GM12864 (cell line): Measurements from ENCODE around the gene DZIP1.

ENCODE experiments used
- DNase-seq: peaks from one replicate; pipeline ENCODE4 v3.0.0-alpha.2; 2011; ENCODE audit warnings: low read depth
- H3K4me3 ChIP-seq: 2 replicates; pipeline ENCODE4 v1.5.1; 2011; ENCODE audit warnings: mild to moderate bottlenecking, low read depth, low read length, control low read depth
- CTCF ChIP-seq: IDR thresholded peaks from 2 replicates; pipeline ENCODE4 v1.5.1; 2011; ENCODE audit warnings: low read depth, mild to moderate bottlenecking, moderate library complexity, low read length, control low read depth, inconsistent platforms; ENCODE audit errors: missing control alignments

DZIP1 gene

DNA sequence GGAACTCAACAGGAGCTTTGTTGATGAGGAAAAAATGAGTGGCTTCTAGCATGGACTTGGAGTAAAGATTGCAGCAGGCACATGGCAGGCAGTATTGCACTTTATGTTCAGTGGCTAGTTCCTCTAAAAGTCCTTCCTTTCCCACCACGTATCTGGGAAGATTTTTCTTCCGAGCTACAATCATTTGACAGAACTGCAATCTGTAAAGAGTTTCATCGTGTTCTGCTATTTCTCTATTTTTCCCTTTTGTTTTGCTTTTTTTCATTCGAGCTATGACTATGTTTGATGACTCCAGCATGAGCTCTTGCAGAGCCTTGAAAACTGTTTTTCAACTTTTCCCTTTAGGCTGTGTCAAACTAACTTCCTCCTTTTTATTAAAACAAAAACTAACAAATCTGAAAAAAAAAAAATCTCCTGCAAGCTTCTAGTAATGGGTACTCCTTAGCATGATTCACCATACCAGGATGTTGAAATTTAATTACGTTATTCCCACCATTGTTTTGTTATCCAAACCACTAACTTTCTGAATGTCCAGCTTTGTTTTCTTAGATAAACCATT, 79.7 kb downstream of the DZIP1 start:
- no peak for TF ChIP-seq CTCF
- DNase-seq = no peak
- no peak overlapping the region for H3K4me3 ChIP-seq

GRCh38 chr13:95564091-95564490, 80.4 kb downstream of the DZIP1 start:
- DNase-seq = no peak
- no peak for TF ChIP-seq CTCF
- no peak overlapping the region for H3K4me3 ChIP-seq

- no peak overlapping the region for H3K4me3 ChIP-seq
- no peak for TF ChIP-seq CTCF
- DNase-seq = no peak
Observed at GRCh38 chr13:95560387-95560786, 84.1 kb downstream of the DZIP1 start.

DNA sequence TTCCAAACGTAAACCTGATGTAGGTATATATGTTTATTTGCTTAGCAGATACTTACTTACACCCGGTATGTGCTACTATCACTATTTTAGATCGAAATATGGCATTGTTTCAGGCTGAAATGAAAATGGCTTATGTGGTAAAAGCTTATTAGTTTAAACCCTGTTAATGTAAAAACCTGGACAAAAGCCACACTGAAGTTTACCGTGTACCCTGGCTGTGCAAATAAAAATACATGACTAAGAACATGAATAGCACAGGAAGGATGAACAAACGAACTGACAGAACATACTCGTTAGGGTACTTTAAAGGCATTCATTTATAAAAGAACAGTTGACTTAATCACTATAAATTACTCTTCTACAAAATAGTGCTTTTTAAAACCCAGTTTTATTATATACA, 85.4 kb downstream of the DZIP1 start:
- DNase-seq = no peak
- no peak for TF ChIP-seq CTCF
- H3K4me3 ChIP-seq = no peak overlapping the region

- H3K4me3 ChIP-seq = no peak overlapping the region
- DNase-seq = no peak
- no peak for TF ChIP-seq CTCF
Observed at GRCh38 chr13:95557013-95557412, 87.5 kb downstream of the DZIP1 start.

- DNase-seq = no peak
- H3K4me3 ChIP-seq = no peak overlapping the region
- TF ChIP-seq CTCF = no peak
Observed at GRCh38 chr13:95553581-95554385, 90.7 kb downstream of the DZIP1 start.
